ENCODE data around the gene HS3ST3A1.

The HS3ST3A1 gene

DNA sequence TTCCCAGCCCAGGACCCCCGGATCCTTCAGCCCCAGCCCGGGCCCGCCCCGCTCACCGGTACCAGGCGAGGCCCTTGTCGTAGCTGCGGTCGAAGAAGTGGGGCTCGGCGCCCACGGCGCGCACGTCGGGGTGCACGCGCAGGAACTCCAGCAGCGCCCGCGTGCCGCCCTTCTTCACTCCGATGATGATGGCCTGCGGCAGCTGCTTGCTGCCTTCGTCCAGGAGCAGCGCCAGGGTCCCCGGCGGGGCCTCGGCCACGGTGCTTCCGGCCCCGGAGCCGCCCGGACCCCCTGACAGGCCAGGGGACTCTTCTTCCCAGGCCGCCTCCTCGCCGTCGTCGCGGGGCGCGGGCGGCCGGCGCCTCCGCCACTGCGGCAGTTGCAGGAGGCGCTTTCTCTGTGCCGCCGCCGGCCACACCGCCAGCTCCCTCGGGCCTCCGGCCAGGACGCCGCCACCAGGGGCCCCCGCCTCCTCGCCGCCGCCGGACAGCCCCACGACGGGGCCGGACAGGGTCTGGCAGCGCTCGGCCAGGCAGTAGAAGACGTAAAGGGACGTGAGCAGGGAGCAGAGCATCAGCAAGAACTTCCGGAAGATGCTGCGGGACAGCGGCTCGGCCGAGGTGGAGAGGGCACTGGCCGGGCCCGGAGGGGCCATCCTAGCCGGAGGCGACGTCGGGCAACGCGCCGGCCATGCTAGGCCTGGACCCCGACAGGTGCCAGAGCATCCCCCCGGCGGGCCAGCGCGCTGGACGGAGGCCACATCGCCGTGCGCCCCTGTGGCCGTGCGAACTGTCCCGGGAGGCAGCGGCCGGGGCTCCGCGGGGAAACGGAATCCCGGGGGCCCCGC, 1.0 kb downstream of the HS3ST3A1 start:
- no peaks in the 10 kb centered on the region for H3K9me3 ChIP-seq (ENCODE audit: control insufficient read depth, low read length)
- H3K27ac ChIP-seq = no peak overlapping the region
- H3K4me2 ChIP-seq (ENCODE audit: low read length) = peak overlapping the region; percentile 55
- peaks cover 10% of the 10 kb centered on the region for H3K27me3 ChIP-seq (ENCODE audit: control insufficient read depth, insufficient read depth, low read length)
- H3K36me3 ChIP-seq (ENCODE audit: control insufficient read depth, insufficient read depth, low read length) = no peaks in the 10 kb centered on the region
- H3K4me1 ChIP-seq = no peaks in the 10 kb centered on the region
- TF ChIP-seq, protein P1, sequence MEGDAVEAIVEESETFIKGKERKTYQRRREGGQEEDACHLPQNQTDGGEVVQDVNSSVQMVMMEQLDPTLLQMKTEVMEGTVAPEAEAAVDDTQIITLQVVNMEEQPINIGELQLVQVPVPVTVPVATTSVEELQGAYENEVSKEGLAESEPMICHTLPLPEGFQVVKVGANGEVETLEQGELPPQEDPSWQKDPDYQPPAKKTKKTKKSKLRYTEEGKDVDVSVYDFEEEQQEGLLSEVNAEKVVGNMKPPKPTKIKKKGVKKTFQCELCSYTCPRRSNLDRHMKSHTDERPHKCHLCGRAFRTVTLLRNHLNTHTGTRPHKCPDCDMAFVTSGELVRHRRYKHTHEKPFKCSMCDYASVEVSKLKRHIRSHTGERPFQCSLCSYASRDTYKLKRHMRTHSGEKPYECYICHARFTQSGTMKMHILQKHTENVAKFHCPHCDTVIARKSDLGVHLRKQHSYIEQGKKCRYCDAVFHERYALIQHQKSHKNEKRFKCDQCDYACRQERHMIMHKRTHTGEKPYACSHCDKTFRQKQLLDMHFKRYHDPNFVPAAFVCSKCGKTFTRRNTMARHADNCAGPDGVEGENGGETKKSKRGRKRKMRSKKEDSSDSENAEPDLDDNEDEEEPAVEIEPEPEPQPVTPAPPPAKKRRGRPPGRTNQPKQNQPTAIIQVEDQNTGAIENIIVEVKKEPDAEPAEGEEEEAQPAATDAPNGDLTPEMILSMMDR (IDR thresholded peaks at IDR 0.05) = no peak
- no peaks in the 10 kb centered on the region for H3K79me2 ChIP-seq
- no peak overlapping the region for H3K9ac ChIP-seq
- peak overlapping the region; percentile 46 for H2AFZ ChIP-seq
- H3K4me3 ChIP-seq (ENCODE audit: low read depth, low read length) = no peak overlapping the region

DNA sequence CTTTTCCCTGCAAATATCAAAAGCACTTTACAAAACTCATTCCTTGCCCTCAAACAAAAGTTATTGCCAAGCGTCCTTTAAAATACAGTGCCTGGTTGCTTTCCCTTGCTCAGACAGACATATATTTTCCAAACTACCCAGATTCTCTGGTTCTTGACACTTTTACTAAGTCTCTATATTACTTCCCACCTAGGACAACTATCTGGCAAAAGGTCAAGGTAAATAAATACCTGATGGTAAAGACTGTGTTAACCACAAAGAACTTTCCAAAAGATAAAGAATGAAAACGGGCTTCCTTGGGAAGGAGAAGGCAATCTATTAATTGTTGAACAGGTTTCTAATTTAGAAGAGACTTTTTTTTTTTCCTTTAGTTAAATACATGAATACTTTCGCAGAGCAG, 1.9 kb downstream of the HS3ST3A1 start:
- Histone ChIP-seq H2AFZ (no peak overlapping the region), H3K79me2 (no peaks in the 10 kb centered on the region), H3K27me3 (ENCODE audit: control insufficient read depth, insufficient read depth, low read length) (peaks cover 10% of the 10 kb centered on the region), H3K4me2 (ENCODE audit: low read length) (no peak overlapping the region), H3K4me3 (ENCODE audit: low read depth, low read length) (no peak overlapping the region), H3K4me1 (no peaks in the 10 kb centered on the region), H3K9me3 (ENCODE audit: control insufficient read depth, low read length) (no peaks in the 10 kb centered on the region), H3K9ac (no peak overlapping the region), H3K27ac (no peak overlapping the region), H3K36me3 (ENCODE audit: control insufficient read depth, insufficient read depth, low read length) (no peaks in the 10 kb centered on the region)
- TF ChIP-seq, protein P1 (IDR thresholded peaks at IDR 0.05) = no peak

DNA sequence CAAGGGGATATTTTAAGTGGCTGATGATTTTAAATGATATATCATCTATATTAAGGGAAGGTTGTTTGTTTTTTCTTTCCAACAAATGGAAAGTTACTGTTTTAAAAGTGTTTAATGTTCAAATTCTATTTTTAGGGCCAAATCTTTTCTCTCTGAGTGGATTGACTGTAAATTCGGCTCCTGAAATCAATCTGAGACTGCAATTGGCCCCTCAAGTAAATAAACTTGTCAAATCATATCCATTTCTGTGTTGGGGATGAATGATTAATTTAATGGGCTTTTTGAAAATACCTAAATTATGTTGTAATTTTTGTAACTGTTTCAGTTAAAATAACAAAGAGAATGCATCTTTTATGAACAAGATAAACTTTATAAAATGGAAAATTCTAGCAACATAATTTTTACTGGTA, 2.6 kb downstream of the HS3ST3A1 start:
- H3K4me3 ChIP-seq (ENCODE audit: low read depth, low read length) = no peak overlapping the region
- H3K36me3 ChIP-seq (ENCODE audit: control insufficient read depth, insufficient read depth, low read length) = no peaks in the 10 kb centered on the region
- H3K4me2 ChIP-seq (ENCODE audit: low read length) = no peak overlapping the region
- no peaks in the 10 kb centered on the region for H3K9me3 ChIP-seq (ENCODE audit: control insufficient read depth, low read length)
- H3K79me2 ChIP-seq = no peaks in the 10 kb centered on the region
- H3K27me3 ChIP-seq (ENCODE audit: control insufficient read depth, insufficient read depth, low read length) = peaks cover 10% of the 10 kb centered on the region
- H3K4me1 ChIP-seq = no peaks in the 10 kb centered on the region
- no peak overlapping the region for H3K27ac ChIP-seq
- no peak overlapping the region for H3K9ac ChIP-seq
- no peak overlapping the region for H2AFZ ChIP-seq
- TF ChIP-seq, protein P1 (IDR thresholded peaks at IDR 0.05) = no peak

DNA sequence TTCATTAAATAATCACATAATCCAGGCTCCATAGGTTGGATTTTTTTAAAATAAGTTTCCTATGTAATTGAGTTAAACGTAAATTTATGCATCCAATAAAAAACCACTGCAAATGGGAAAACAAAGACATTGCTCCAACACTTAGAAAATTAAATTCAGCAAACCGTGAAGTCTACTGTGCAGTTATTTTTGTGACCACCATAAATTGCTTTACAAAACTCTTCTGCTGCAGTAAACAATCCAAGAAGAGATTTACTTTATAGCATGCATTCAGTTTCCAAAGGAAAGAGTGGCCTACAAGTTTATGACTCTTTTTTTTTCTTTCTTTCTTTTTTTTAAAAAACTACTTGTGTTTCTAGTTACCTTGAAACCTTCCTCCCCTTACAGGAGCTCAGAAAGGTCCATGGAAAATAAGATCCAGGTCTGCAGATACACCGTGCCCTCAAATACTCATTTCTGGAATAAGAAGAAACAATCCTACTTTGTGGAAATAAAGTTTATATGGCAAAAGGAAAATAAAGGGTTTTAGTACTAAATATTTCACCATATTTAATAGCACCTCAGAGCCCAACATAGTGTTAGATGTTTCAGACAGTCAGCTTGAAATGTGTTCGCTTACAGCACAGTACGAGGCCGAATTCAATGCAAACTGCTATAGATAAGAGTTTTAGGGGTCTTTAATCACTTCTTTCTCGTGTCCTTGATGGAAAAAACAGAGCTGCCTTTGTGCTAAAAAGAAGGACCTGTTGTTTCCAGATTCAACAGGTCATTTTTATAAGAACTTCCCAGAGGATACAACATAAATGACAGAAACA, 3.2 kb downstream of the HS3ST3A1 start:
- H3K36me3 ChIP-seq (ENCODE audit: control insufficient read depth, insufficient read depth, low read length) = no peaks in the 10 kb centered on the region
- H3K27me3 ChIP-seq (ENCODE audit: control insufficient read depth, insufficient read depth, low read length) = peaks cover 10% of the 10 kb centered on the region
- no peaks in the 10 kb centered on the region for H3K4me1 ChIP-seq
- H3K9me3 ChIP-seq (ENCODE audit: control insufficient read depth, low read length) = no peaks in the 10 kb centered on the region
- TF ChIP-seq, protein P1 (IDR thresholded peaks at IDR 0.05) = no peak
- no peak overlapping the region for H3K4me3 ChIP-seq (ENCODE audit: low read depth, low read length)
- no peak overlapping the region for H2AFZ ChIP-seq
- no peak overlapping the region for H3K27ac ChIP-seq
- no peaks in the 10 kb centered on the region for H3K79me2 ChIP-seq
- H3K9ac ChIP-seq = no peak overlapping the region
- H3K4me2 ChIP-seq (ENCODE audit: low read length) = no peak overlapping the region
